Fibroblast of lung (primary cell): ENCODE results near the gene TBC1D22A. TPM values are rescaled to one million over a fixed set of nuclear protein-coding genes. Genes with fewer than 3 reads are reported as not detected.

Source experiments
- DNase-seq, 2 donors: peaks; one replicate each; pipeline versions ENCODE4 v3.0.0 to v3.0.0-alpha.2; 2010; ENCODE audit warnings: low read depth in 2 of 2
- H2AFZ ChIP-seq: 2 replicates; pipeline ENCODE4 v1.5.1; 2012; ENCODE audit warnings: low read length, control low read depth, inconsistent platforms
- H3K27ac ChIP-seq: 2 replicates; pipeline ENCODE4 v1.5.1; 2011; ENCODE audit warnings: low read length, control low read depth; ENCODE audit not compliant: insufficient read depth
- H3K27me3 ChIP-seq: 2 replicates; pipeline ENCODE4 v1.5.1; 2011; ENCODE audit warnings: mild to moderate bottlenecking, low read length; ENCODE audit not compliant: control insufficient read depth, insufficient read depth
- H3K36me3 ChIP-seq: 2 replicates; pipeline ENCODE4 v1.5.1; 2011; ENCODE audit warnings: low read length; ENCODE audit not compliant: control insufficient read depth, insufficient read depth
- H3K4me1 ChIP-seq: 2 replicates; pipeline ENCODE4 v1.5.1; 2011; ENCODE audit warnings: low read length; ENCODE audit not compliant: control insufficient read depth, insufficient read depth; ENCODE audit errors: extremely low read depth
- H3K4me2 ChIP-seq: 2 replicates; pipeline ENCODE4 v1.5.1; 2011; ENCODE audit warnings: low read length, control low read depth; ENCODE audit not compliant: insufficient read depth; ENCODE audit errors: extremely low read depth
- H3K4me3 ChIP-seq, 4 experiments: fragments of 200-600 bp in 1 of 4; sonication (generic) in 1 of 4; replicated peaks in 1 of 4; 2 replicates each; pipeline ENCODE4 v1.5.1; 2011 to 2016; ENCODE audit warnings: low read length in 4 of 4, low read depth in 3 of 4, mild to moderate bottlenecking in 3 of 4, control low read depth in 2 of 4, inconsistent platforms in 1 of 4, mixed read lengths in 1 of 4; ENCODE audit not compliant: insufficient read depth in 1 of 4; ENCODE audit errors: control extremely low read depth in 1 of 4
- H3K79me2 ChIP-seq: 2 replicates; pipeline ENCODE4 v1.5.1; 2012; ENCODE audit warnings: mild to moderate bottlenecking, low read length, inconsistent platforms; ENCODE audit not compliant: control insufficient read depth, insufficient read depth
- H3K9ac ChIP-seq: 2 replicates; pipeline ENCODE4 v1.5.1; 2011; ENCODE audit warnings: mild to moderate bottlenecking, low read length, control low read depth; ENCODE audit not compliant: insufficient read depth
- H3K9me3 ChIP-seq: 2 replicates; pipeline ENCODE4 v1.5.1; 2012; ENCODE audit warnings: low read depth, low read length; ENCODE audit not compliant: control insufficient read depth, insufficient read depth
- H4K20me1 ChIP-seq: 2 replicates; pipeline ENCODE4 v1.5.1; 2011; ENCODE audit warnings: low read length; ENCODE audit not compliant: control insufficient read depth, insufficient read depth; ENCODE audit errors: extremely low read depth
- EZH2 ChIP-seq: IDR thresholded peaks from 2 replicates; pipeline ENCODE4 v1.5.1; 2012; ENCODE audit warnings: low read length, control low read depth, mild to moderate bottlenecking; ENCODE audit errors: missing control alignments
- polyA plus RNA-seq, 2 donors: library from polyadenylated mRNA; depleted of rRNA in 1 of 2; stranded (reverse) in 1 of 2; unstranded in 1 of 2; fragments of >200 nt; gene quantifications; 2 replicates each; pipeline ENCODE4 v1.2.1, GENCODE V29; 2011 to 2012; ENCODE audit warnings: missing spikeins in 1 of 2
- total RNA-seq: library from RNA; depleted of rRNA; stranded (reverse); fragments of >200 nt; gene quantifications from 2 replicates; pipeline ENCODE4 v1.2.1, GENCODE V29; 2014
- TF ChIP-seq, protein P1 (sequence below), 2 donors: IDR thresholded peaks in 1 of 2; conservative IDR thresholded peaks in 1 of 2; 1 replicate in 1 of 2; 2 replicates in 1 of 2; pipeline ENCODE4 v1.5.1; 2011 to 2012; ENCODE audit warnings: low read length in 2 of 2, control low read depth in 1 of 2, inconsistent platforms in 1 of 2, low read depth in 1 of 2, mild to moderate bottlenecking in 1 of 2

TBC1D22A gene
- total and polyA plus RNA-seq, 2 donors (not counting 1 experiment from before 2014, with no cell fraction given): 11.6 to 17.6 TPM

DNA sequence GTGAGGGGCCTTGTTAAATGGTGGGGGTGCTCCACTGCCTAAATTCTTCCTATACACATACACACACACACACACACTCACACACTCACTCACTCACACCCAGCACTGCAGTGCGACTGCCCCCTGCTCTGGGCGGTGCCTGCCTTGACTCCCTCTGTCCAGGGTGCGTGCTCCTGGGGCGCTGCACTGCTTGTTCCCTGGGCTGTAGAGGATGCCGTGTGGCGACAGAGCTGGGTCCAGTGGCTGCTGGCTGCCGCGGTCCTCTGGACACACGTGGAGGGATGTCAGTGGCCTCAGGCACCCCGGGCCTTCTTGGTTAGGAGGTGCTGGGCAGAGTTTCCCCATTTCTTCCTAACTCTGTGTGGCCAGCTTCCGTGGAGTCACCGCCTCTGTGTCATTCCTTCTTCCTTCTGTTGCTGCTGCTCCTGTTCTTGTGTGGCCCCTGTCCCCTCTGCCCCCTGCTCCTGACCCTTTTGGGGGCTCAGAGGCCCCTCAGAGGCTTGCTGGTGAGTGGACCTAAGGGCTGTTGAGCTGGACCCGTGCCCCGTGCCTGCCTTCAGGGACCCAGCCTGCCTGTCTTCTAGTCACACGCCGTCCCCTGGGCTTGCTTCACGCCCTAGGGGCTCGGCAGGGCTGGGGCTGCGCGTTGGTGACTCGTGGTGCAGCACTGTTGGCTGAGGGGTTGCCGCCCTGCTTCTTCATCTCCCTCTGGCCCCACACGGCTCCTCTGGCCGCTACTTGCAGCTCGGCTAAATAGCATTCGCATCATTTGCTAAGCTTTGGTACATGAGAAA lies 147.0 kb downstream of the TBC1D22A start:
- Histone ChIP-seq H3K27me3 (no peaks in the 10 kb centered on the region), H3K4me3 (no peak overlapping the region), H3K27ac (no peak overlapping the region), H3K4me1 (no peaks in the 10 kb centered on the region), H2AFZ (no peak overlapping the region), H3K36me3 (peaks cover 2% of the 10 kb centered on the region), H3K4me2 (no peak overlapping the region), H3K79me2 (no peaks in the 10 kb centered on the region), H4K20me1 (no peaks in the 10 kb centered on the region), H3K9me3 (no peaks in the 10 kb centered on the region), H3K9ac (no peak overlapping the region)
- TF ChIP-seq, protein P1, sequence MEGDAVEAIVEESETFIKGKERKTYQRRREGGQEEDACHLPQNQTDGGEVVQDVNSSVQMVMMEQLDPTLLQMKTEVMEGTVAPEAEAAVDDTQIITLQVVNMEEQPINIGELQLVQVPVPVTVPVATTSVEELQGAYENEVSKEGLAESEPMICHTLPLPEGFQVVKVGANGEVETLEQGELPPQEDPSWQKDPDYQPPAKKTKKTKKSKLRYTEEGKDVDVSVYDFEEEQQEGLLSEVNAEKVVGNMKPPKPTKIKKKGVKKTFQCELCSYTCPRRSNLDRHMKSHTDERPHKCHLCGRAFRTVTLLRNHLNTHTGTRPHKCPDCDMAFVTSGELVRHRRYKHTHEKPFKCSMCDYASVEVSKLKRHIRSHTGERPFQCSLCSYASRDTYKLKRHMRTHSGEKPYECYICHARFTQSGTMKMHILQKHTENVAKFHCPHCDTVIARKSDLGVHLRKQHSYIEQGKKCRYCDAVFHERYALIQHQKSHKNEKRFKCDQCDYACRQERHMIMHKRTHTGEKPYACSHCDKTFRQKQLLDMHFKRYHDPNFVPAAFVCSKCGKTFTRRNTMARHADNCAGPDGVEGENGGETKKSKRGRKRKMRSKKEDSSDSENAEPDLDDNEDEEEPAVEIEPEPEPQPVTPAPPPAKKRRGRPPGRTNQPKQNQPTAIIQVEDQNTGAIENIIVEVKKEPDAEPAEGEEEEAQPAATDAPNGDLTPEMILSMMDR (conservative IDR thresholded peaks at IDR 0.05 in 1 of 2, IDR thresholded peaks at IDR 0.05 in 1 of 2; ENCODE audit: low read depth in 1 of 2, low read length in 2 of 2): no peak
- TF ChIP-seq EZH2: no peak
- DNase-seq: no peak

DNA sequence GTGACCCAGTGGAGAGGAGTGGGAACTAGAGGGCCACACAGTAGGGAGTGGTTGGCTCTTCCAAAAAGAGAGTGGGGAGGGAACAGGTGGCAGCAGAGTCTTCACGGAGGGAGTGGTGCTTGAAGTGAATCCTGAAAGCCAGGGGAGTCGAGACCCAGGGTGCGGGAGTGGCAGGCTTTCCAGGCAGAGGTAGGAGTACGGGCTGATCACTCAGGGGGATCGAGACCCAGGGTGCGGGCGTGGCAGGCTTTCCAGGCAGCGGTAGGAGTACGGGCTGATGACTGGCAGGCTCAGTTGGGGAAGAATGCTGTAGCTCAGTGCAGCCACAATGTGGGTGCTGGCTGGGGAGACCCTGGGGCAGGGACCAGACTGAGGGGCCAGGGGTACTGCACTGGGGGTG lies 148.2 kb downstream of the TBC1D22A start:
- Histone ChIP-seq H3K27me3 (no peaks in the 10 kb centered on the region), H3K4me1 (no peaks in the 10 kb centered on the region), H3K36me3 (peaks cover 2% of the 10 kb centered on the region), H2AFZ (no peak overlapping the region), H3K9me3 (no peaks in the 10 kb centered on the region), H4K20me1 (no peaks in the 10 kb centered on the region), H3K4me2 (no peak overlapping the region), H3K27ac (no peak overlapping the region), H3K79me2 (no peaks in the 10 kb centered on the region), H3K4me3 (no peak overlapping the region), H3K9ac (no peak overlapping the region)
- TF ChIP-seq, protein P1 (conservative IDR thresholded peaks at IDR 0.05 in 1 of 2, IDR thresholded peaks at IDR 0.05 in 1 of 2; ENCODE audit: low read depth in 1 of 2, low read length in 2 of 2): no peak
- DNase-seq: no peak

DNA sequence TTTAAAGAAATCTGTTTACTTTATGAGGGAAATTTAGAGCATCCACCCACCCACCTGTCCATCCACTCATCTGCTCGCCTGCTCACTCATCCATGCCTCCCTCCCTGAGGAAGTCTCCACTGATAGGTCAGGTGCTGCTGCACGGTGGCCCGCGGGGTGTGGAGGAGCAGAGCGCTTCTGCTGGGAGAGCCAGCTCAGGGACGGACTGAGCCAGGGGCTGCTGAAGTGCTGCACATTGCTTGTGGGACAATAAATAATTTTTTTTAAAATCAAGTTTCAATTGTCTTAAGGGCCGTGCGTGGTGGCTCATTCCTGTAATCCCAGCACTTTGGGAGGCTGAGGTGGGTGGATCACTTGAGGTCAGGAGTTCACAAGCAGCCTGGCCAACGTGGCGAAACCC lies 148.9 kb downstream of the TBC1D22A start:
- DNase-seq: no peak
- Histone ChIP-seq H3K9me3 (no peaks in the 10 kb centered on the region), H3K79me2 (no peaks in the 10 kb centered on the region), H4K20me1 (no peaks in the 10 kb centered on the region), H3K4me2 (no peak overlapping the region), H3K4me3 (no peak overlapping the region), H2AFZ (no peak overlapping the region), H3K36me3 (peaks cover 2% of the 10 kb centered on the region), H3K27ac (no peak overlapping the region), H3K27me3 (no peaks in the 10 kb centered on the region), H3K4me1 (no peaks in the 10 kb centered on the region), H3K9ac (no peak overlapping the region)
- TF ChIP-seq, protein P1 (conservative IDR thresholded peaks at IDR 0.05 in 1 of 2, IDR thresholded peaks at IDR 0.05 in 1 of 2; ENCODE audit: low read depth in 1 of 2, low read length in 2 of 2): no peak
- no peak for TF ChIP-seq EZH2
